ENCODE data around the gene EFS.
"Not testable (repeated sequence)": the region's sequence is repeated elsewhere in the genome, so short reads cannot be mapped to it uniquely, and the experiment has no call there.

EFS gene

GRCh38 chr14:23356662-23357061, 8.3 kb downstream of the EFS start:
- FAIRE-seq, result no peak

- FAIRE-seq, result no peak
Observed at GRCh38 chr14:23355871-23356435, 9.0 kb downstream of the EFS start.

GRCh38 chr14:23354990-23355389, 10.0 kb downstream of the EFS start:
- no peak for FAIRE-seq

- FAIRE-seq, result no peak
Observed at GRCh38 chr14:23353433-23353780, 11.6 kb downstream of the EFS start.

GRCh38 chr14:23352506-23353432, 12.2 kb downstream of the EFS start, which contains the start of gene SLC22A17:
TSS of gene SLC22A17 (minus strand) at chr14:23352887.
- no peak for FAIRE-seq

GRCh38 chr14:23351681-23352505, 13.1 kb downstream of the EFS start:
- FAIRE-seq, result no peak

- FAIRE-seq, result no peak
Observed at GRCh38 chr14:23349156-23349845, 15.7 kb downstream of the EFS start.

- FAIRE-seq, result no peak
Observed at GRCh38 chr14:23348297-23348655, 16.7 kb downstream of the EFS start.

GRCh38 chr14:23347406-23348296, 17.3 kb downstream of the EFS start:
- FAIRE-seq, result no peak

GRCh38 chr14:23346693-23347405, 18.1 kb downstream of the EFS start:
- FAIRE-seq, result no peak

- no peak for FAIRE-seq
Observed at GRCh38 chr14:23345987-23346692, 18.8 kb downstream of the EFS start.

GRCh38 chr14:23344481-23344880, 20.5 kb downstream of the EFS start:
- no peak for FAIRE-seq

GRCh38 chr14:23339506-23340268, 25.3 kb downstream of the EFS start:
- no peak for FAIRE-seq

- FAIRE-seq, result no peak
Observed at GRCh38 chr14:23335623-23336022, 29.3 kb downstream of the EFS start.

- FAIRE-seq, result peak; percentile 68
Observed at GRCh38 chr14:23327947-23328744, 36.8 kb downstream of the EFS start.

- FAIRE-seq, result no peak
Observed at GRCh38 chr14:23326491-23327332, 38.3 kb downstream of the EFS start.

GRCh38 chr14:23325746-23326145, 39.2 kb downstream of the EFS start:
- not testable (repeated sequence) for FAIRE-seq

GRCh38 chr14:23324993-23325392, 40.0 kb downstream of the EFS start:
- FAIRE-seq, result no peak

Data from A204.1 (cell line).